Endodermal cell (in vitro differentiated cells): ENCODE measurements around the gene GGTA1. TPM values are rescaled to one million over a fixed set of nuclear protein-coding genes. Genes with fewer than 3 reads are reported as not detected.
A peak's percentile ranks its signal among the peaks of the same experiment; 100 is the strongest.

Source experiments
- DNase-seq: peaks from one replicate; pipeline ENCODE4 v3.0.0-alpha.2; 2017
- H3K27ac ChIP-seq: 2 replicates; pipeline ENCODE4 v1.5.1; 2013; ENCODE audit warnings: mild to moderate bottlenecking, low read depth, low read length, moderate library complexity
- H3K27me3 ChIP-seq: 2 replicates; pipeline ENCODE4 v1.6.1; 2013; ENCODE audit warnings: mild to moderate bottlenecking, low read length, moderate library complexity; ENCODE audit not compliant: insufficient read depth, control insufficient read depth, poor library complexity, severe bottlenecking
- H3K36me3 ChIP-seq: 2 replicates; pipeline ENCODE4 v1.7.0; 2013; ENCODE audit warnings: mild to moderate bottlenecking, low read length, moderate library complexity; ENCODE audit not compliant: control insufficient read depth, insufficient read depth
- H3K4me1 ChIP-seq: one replicate; pipeline ENCODE4 v1.7.0; 2013; ENCODE audit warnings: low read length; ENCODE audit not compliant: control insufficient read depth, insufficient read depth
- H3K4me3 ChIP-seq: 2 replicates; pipeline ENCODE4 v1.5.1; 2013; ENCODE audit warnings: mild to moderate bottlenecking, low read length, moderate library complexity
- H3K9ac ChIP-seq: 2 replicates; pipeline ENCODE4 v1.6.1; 2013; ENCODE audit warnings: mild to moderate bottlenecking, low read length, moderate library complexity; ENCODE audit not compliant: poor library complexity, severe bottlenecking; ENCODE audit errors: extremely low read depth
- H3K9me3 ChIP-seq: 2 replicates; pipeline ENCODE4 v1.6.1; 2013; ENCODE audit warnings: mild to moderate bottlenecking, low read length, moderate library complexity; ENCODE audit not compliant: control insufficient read depth
- H3K27ac Mint-ChIP-seq: 2 replicates; pipeline ENCODE4 v1.8.0; 2020; ENCODE audit warnings: mixed read lengths
- H3K27me3 Mint-ChIP-seq: 2 replicates; pipeline ENCODE4 v1.8.0; 2021; ENCODE audit warnings: mild to moderate bottlenecking, mixed read lengths; ENCODE audit not compliant: insufficient read depth
- H3K36me3 Mint-ChIP-seq: 2 replicates; pipeline ENCODE4 v1.8.0; 2020; ENCODE audit warnings: low read depth, mixed read lengths
- H3K4me1 Mint-ChIP-seq: 2 replicates; pipeline ENCODE4 v1.8.0; 2020; ENCODE audit warnings: mixed read lengths
- H3K4me3 Mint-ChIP-seq: 2 replicates; pipeline ENCODE4 v1.8.0; 2020; ENCODE audit warnings: mild to moderate bottlenecking, moderate library complexity, mixed read lengths
- H3K9me3 Mint-ChIP-seq: 2 replicates; pipeline ENCODE4 v1.8.0; 2020; ENCODE audit warnings: mild to moderate bottlenecking, mixed read lengths
- CTCF ChIP-seq: fragments of 200-600 bp; sonication (generic); conservative IDR thresholded peaks from 2 replicates; pipeline ENCODE4 v1.5.0; 2021; ENCODE audit warnings: antibody characterized with exemption, mild to moderate bottlenecking
- WGBS, 2 experiments: methylation state at CpG; one replicate each; pipeline versions ENCODE4 v1.1.5 to v1.1.7; 2013; ENCODE audit warnings: missing lambda C conversion rate in 2 of 2, mixed read lengths in 1 of 2; ENCODE audit not compliant: insufficient coverage in 1 of 2, insufficient read length in 1 of 2; 5-methylcytosine and 5-hydroxymethylcytosine counted together
- total RNA-seq, 2 donors: library from RNA; stranded (reverse); fragmentation: NEBNext Ultra II Directional in 1 of 2; extraction: Animal tissue kit (Norgen Biotek cat#: 25700) in 1 of 2; gene quantifications; 2 replicates in 1 of 2; 3 replicates in 1 of 2; pipeline ENCODE4 v1.2.1, GENCODE V29; 2021

GGTA1 gene
- total RNA-seq, 2 donors from 2014 or later, result not detected

DNA sequence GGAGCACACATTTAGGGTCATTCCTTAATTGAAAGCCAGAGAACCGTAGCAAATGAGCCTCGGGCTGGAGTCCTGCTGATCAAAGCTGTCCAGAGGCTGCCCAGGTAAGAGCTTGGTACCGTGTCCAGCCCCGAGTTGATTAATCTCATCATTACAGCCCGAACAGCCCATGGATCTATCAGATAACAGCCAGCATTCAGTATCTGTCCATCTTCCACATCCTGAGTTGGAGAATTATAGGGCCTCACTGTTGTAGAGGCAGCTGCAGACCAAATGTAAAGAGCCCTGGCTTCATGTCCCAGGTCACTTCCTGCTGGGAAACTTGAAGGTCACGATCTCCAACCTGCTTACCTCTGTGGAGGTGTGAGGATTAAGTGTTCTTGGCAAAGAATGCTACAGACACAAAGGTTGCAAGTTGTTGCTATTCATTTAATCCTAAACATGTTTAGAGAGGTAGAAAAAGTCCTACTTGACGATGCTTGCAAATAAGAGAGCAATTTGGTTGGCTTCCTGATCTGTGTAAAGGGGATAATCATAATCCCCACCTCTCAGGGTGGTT is 16.1 kb downstream of the GGTA1 start:
- WGBS, 2 experiments, result 86 to 90% methylated on average over 5 to 7 of the region's 7 CpGs
- H3K36me3 Mint-ChIP-seq, result no peaks in the 10 kb centered on the region

GRCh38 chr9:121483049-121483448 is 16.6 kb downstream of the GGTA1 start:
- Histone ChIP-seq H3K4me3 (no peak overlapping the region), H3K36me3 (no peaks in the 10 kb centered on the region), H3K27ac (no peak overlapping the region), H3K9ac (no peak overlapping the region), H3K27me3 (peaks cover 26% of the 10 kb centered on the region), H3K9me3 (no peaks in the 10 kb centered on the region), H3K4me1 (peaks cover 6% of the 10 kb centered on the region)
- Mint-ChIP-seq H3K27me3 (peaks cover 50% of the 10 kb centered on the region), H3K27ac (no peak overlapping the region), H3K4me3 (no peak overlapping the region), H3K9me3 (no peaks in the 10 kb centered on the region), H3K36me3 (no peaks in the 10 kb centered on the region), H3K4me1 (peaks cover 14% of the 10 kb centered on the region)
- DNase-seq, result peak; percentile 83
- TF ChIP-seq CTCF, result no peak
- WGBS, 2 experiments, result 42 to 60% methylated on average over 4 to 5 of the region's 5 CpGs

More for the DNA sequence above, 16.1 kb downstream of the GGTA1 start:
- H3K27me3 Mint-ChIP-seq, result peaks cover 46% of the 10 kb centered on the region
- H3K4me3 ChIP-seq, result no peak overlapping the region
- H3K36me3 ChIP-seq, result no peaks in the 10 kb centered on the region
- no peak overlapping the region for H3K27ac ChIP-seq
- H3K4me3 Mint-ChIP-seq, result no peak overlapping the region
- no peaks in the 10 kb centered on the region for H3K9me3 ChIP-seq
- H3K4me1 Mint-ChIP-seq, result peaks cover 14% of the 10 kb centered on the region
- DNase-seq, result no peak
- TF ChIP-seq CTCF, result no peak
- peaks cover 26% of the 10 kb centered on the region for H3K27me3 ChIP-seq
- no peak overlapping the region for H3K9ac ChIP-seq
- peaks cover 6% of the 10 kb centered on the region for H3K4me1 ChIP-seq
- no peaks in the 10 kb centered on the region for H3K9me3 Mint-ChIP-seq
- no peak overlapping the region for H3K27ac Mint-ChIP-seq

GRCh38 chr9:121478816-121479676 is 20.6 kb downstream of the GGTA1 start:
- no peaks in the 10 kb centered on the region for H3K36me3 Mint-ChIP-seq
- H3K4me1 ChIP-seq, result peaks cover 6% of the 10 kb centered on the region
- peaks cover 14% of the 10 kb centered on the region for H3K4me1 Mint-ChIP-seq
- no peak overlapping the region for H3K27ac Mint-ChIP-seq
- no peaks in the 10 kb centered on the region for H3K9me3 ChIP-seq
- no peak for DNase-seq
- no peak overlapping the region for H3K27ac ChIP-seq
- peaks cover 4% of the 10 kb centered on the region for H3K27me3 ChIP-seq
- H3K27me3 Mint-ChIP-seq, result peaks cover 37% of the 10 kb centered on the region
- H3K4me3 Mint-ChIP-seq, result no peak overlapping the region
- no peak overlapping the region for H3K9ac ChIP-seq
- H3K36me3 ChIP-seq, result no peaks in the 10 kb centered on the region
- no peak for TF ChIP-seq CTCF
- no peak overlapping the region for H3K4me3 ChIP-seq
- WGBS, 2 experiments, result 75 to 83% methylated on average over 3 to 8 of the region's 8 CpGs
- H3K9me3 Mint-ChIP-seq, result no peaks in the 10 kb centered on the region
